ENCODE results near the gene ING1.
"Not testable (repeated sequence)": the region's sequence is repeated elsewhere in the genome, so short reads cannot be mapped to it uniquely, and the experiment has no call there.

The ING1 gene

GRCh38 chr13:110695774-110696173, 17.7 kb upstream of the ING1 start:
- not testable (repeated sequence) for DNase-seq (ENCODE audit: low read depth in 2 of 2)

DNA sequence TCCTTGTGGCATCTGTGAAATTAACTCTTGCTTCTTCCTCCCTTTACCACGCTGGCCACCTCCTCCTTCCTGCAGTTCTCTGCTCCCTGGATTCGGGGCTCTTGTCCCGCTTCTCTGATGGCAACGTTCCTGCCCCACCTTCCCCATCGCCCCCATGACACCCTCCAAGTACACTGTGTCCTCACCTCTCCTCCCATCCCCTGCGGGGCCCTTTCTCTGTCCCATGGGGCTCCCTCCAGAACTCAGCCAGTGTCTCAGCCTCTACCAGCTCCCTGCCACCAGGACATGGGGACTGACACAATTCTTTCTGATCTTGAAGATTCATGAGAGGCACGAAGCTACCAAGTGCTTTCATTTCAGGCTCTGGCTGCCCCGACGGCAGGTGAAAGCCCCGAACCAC, 16.7 kb upstream of the ING1 start:
- no peak for DNase-seq (ENCODE audit: low read depth in 2 of 2)

DNA sequence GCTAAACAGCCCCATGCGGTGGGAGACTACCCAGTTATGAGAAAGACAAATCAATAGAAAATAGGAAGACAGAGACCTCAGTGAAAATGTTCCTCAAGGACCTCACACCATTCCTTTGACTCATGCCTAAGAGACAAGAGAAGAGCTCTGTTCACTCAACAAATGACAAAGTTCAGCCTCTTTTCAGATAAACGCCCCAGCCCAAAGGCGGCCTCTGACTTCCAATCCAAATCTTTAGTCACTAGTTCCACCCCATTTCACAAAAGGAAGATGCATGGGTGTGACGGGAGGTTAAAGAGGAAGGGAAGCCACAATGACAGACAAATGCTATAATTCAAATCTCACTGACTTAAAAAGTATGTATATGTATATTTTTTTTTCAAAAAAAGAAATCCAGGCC, 15.7 kb upstream of the ING1 start:
- no peak for DNase-seq (ENCODE audit: low read depth in 2 of 2)

GRCh38 chr13:110698689-110699088, 14.8 kb upstream of the ING1 start:
- no peak for DNase-seq (ENCODE audit: low read depth in 2 of 2)

DNA sequence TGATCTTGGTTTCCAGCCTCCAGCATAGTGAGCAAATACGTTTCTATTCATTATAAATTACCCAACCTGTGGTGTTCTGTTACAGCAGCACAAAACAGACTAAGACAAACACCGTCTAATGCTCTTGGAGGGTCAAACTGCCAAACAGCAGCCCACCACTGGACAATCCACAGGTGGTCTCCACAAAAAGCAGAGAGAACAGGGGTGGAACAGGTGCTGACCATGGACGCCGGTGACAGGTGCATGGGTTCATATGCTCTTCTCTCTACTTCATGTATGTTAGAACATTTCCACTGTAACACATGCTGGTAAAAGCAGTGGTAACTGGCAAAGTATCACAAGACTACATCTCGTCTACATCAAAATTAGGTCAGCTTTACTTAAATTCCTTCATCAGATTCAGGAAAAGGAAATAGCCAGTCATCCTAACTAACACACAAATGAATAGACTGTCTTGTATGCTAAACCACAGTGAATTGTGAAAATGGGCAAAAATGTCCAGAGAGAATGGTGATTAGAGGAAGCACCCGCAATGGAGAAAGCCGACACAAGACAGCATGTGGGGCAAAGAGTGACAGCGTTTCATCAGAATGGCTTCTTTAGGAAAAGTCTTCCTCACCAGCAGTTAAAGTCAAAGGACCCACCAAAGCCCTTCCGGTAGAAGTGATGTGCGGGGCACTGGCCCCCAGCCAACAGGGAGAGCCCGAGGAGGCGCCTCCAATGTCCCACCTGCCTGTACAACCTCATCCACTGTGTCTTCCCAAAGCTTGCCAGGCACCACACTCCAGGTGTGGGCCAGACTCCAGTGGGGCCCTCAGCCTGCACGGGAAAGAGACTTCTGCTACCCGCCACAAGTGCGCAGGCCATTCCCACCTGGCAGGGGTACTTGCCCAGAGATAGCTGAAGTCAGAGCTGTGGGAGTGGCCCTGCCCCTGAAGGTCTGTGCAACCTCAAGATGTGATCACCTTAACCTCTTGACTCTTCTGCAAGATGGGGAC, 14.1 kb upstream of the ING1 start:
- DNase-seq (ENCODE audit: low read depth in 2 of 2): no peak

DNA sequence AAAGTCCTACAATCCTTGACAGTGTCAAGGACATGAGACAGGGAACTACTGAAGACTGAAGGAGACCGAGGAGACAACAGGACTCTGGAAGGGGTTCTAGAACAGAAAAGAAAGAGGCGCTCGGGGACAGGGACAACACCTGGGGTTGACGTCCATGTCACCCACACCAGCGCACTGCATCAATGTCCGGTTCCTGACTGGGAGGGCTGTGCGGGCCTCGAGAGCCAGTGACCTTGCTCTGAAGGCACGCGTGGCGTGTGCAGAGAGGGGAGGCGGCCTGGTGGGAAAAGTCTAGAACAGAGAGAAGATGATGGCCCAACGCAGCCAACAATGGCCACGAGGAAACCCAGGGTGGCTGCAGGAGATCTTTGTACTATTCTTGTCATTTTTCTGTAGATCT, 13.3 kb upstream of the ING1 start:
- DNase-seq (ENCODE audit: low read depth in 2 of 2): no peak

DNA sequence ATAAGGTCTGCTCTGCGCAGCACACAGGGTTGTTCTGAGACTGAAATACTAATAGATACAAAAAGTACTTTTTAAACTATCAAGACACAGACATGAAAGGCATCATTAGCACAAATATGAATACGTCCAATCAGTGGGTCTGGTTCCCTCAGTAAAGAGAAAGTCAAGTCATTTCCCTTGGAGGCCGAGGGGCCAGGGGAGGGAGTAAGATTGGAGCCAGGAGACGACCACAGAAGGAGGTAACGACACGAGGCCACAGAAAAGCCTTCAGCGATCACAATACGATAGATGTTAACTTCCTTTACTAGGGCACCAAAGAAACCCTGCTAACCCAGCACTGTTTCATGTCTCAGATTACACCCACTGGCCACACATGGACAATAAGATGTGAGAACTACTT, 12.9 kb upstream of the ING1 start:
- DNase-seq (ENCODE audit: low read depth in 2 of 2): no peak

DNA sequence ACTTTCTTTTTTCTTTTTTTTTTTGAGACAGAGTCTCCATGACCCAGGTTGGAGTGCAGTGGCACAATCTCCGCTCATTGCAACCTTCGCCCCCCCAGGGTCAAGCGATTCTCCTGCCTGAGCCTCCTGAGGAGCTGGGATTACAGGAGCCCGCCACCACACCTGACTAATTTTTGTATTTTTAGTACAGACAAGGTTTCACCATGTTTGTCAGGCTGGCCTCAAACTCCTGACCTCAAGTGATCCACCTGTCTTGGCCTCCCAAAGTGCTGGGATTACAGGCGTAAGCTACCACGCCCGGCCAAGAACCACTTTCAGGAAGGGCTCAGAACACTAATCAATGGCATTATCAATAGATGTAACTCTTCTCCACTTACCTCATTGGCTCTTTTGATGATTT, 12.4 kb upstream of the ING1 start:
- DNase-seq (ENCODE audit: low read depth in 2 of 2): not testable (repeated sequence)

DNA sequence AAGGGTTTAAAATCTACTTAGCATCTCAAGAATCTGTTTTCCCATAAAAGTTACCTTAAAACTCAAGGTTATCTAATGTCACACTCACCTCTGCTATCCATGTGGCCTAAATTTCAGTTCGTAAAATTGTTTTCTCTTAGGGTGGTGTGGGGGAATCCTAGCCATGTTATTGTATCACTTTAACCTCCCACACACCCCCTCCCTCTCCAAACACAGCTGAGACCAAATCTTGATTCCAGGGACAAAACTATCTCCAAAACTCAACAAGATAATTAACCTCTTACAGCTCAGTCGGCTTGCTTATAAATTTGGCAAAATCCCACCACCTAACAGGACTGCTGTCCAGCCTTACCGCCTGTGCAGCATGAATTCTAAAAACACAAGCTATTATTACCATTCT, 11.4 kb upstream of the ING1 start:
- no peak for DNase-seq (ENCODE audit: low read depth in 2 of 2)

- no peak for DNase-seq (ENCODE audit: low read depth in 2 of 2)
These were observed 10.6 kb upstream of the ING1 start for GRCh38 chr13:110702591-110703526.

- no peak for DNase-seq (ENCODE audit: low read depth in 2 of 2)
These were observed 8.1 kb upstream of the ING1 start for GRCh38 chr13:110705356-110705825.

DNA sequence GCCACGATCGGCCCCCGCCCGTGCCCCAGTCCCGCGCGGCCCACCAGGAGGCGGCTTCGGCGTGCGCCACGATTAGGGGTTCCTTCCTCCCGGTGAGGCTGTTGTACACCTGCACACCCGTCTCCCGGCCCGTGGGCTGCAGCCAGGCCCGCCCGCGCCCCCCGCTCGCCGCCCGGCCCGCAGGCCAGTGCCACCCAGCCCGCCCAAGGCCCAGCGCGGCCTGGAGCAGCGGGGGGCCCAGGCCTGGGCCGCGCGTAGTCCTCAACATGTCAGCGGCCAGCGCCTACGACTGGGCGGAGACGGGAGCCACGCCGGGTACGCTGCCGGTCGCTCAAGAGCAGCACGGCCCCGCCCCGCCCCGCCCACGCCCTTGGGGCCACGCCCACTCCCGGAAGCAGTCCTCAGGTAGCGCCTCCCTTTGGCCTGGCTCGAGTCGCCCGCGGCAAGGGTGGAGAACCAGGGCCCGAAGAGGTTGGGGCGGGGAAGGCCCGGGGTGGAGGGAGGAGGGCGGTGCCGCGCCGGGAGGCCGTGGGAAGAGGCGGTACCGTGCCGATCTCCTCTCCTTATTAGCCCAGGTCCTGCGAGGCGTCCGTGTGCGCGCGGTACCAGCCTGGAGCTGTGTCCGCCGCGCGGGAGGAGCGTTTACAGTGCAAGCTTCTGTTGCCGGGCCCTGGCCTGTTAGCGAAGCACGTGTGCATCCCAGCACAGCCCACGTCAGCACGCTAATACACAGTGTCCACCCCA, 7.5 kb upstream of the ING1 start, which contains the start of gene CARS2:
CARS2 (minus strand) TSS at position 291 of the 744 bp plus-strand sequence; CDS start at position 268, 23 bp downstream.
- DNase-seq (ENCODE audit: low read depth in 2 of 2): peak; percentile 92

DNA sequence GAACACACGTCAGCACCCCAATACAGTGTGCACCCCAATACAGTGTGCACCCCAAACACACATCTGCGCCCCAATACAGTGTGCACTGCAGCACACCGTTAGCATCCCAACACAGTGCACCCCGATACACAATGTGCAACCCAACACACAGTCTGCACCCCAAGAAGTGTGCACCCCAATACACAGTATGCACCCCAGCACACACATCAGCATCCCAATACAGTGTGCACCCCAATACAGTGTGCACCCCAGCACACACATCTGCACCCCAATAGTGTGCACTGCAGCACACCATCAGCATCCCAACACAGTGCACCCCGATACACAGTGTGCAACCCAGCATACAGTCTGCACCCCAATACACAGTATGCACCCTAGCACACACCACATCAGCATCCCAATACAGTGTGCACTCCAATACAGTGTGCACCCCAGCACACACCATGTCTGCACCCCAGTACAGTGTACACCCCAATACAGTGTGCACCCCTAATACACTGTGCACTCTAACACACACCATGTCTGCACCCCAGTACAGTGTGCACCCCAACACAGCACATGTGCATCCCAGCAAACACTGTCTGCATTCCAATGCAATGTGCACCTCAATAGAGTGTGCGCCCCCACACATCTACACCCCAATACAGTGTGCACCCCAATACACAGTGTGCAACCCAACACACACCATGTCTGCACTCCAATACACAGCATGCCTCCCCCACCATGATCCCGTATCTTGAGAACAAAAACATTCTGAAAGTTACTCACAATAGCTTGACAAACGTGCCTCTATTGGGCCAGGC, 6.7 kb upstream of the ING1 start:
- no peak for DNase-seq (ENCODE audit: low read depth in 2 of 2)

- DNase-seq (ENCODE audit: low read depth in 2 of 2): peak; percentile 73 to 85
These were observed 1.2 kb upstream of the ING1 start for GRCh38 chr13:110712081-110712848.

DNA sequence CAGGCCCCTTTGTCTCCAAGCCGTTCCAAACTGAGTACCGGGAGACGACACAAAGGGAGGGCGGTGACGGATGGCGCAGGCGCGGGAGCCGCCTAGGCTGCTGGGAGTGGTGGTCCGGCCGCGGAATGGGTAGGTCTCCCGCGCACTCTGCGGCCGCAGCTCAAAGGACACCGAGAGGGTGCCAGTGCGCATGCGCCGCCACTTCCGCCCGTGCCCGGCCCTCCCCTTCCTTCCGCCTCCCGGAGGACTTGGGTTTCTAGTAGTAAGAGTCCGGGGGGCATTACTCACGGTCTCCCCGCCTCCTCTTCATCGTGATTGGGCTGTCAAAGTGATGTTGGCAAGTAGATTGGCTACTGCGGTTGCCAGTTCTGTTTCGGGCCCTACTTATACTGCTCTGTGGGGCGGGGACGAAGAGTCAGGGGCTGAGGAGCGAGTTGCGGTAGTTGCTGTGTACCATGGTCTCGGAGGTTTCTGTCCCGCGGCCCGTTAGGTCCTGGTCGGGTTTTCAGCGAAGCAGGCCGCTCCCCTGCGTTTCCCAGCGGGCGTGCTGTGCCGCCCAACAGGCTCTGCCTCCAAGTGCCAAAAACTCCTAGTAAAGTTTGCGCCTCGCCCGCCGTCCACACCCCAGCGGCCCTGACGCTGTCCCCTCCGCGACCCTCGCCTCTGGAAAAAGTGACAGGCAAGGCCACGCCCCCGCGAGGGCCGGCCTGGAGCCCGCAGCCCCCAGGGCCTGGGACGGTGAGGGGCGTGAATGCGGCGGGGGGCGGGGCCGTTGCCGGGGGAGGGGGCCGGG, 455 bp upstream of the ING1 start:
- peak; percentile 99 for DNase-seq (ENCODE audit: low read depth in 2 of 2)

GRCh38 chr13:110713981-110714796, 689 bp downstream of the ING1 start:
- peak; percentile 45 to 47 for DNase-seq (ENCODE audit: low read depth in 2 of 2)

- peak; percentile 28 to 40 for DNase-seq (ENCODE audit: low read depth in 2 of 2)
These were observed 1.4 kb downstream of the ING1 start for GRCh38 chr13:110714797-110715394.

All from stimulated activated CD8-positive, alpha-beta memory T cell treated with anti-CD3 and anti-CD28 coated beads, Interleukin-2, amount 100 ng/mL, for 48 hours (primary cell).